ENCODE data around the gene TRAPPC5. TPM values are rescaled to one million over a fixed set of nuclear protein-coding genes. Genes with fewer than 3 reads are reported as not detected.
A peak's percentile ranks its signal among the peaks of the same experiment; 100 is the strongest.

Gene TRAPPC5
- total RNA-seq, 4 donors from 2014 or later, result 15.1 to 63.5 (median 34.4) TPM

GRCh38 chr19:7655581-7655980, 25.1 kb upstream of the TRAPPC5 start:
- no peak overlapping the region for H3K27ac ChIP-seq
- no peak for TF ChIP-seq POLR2AphosphoS5 (IDR thresholded peaks at IDR 0.05)
- TF ChIP-seq, protein P1, sequence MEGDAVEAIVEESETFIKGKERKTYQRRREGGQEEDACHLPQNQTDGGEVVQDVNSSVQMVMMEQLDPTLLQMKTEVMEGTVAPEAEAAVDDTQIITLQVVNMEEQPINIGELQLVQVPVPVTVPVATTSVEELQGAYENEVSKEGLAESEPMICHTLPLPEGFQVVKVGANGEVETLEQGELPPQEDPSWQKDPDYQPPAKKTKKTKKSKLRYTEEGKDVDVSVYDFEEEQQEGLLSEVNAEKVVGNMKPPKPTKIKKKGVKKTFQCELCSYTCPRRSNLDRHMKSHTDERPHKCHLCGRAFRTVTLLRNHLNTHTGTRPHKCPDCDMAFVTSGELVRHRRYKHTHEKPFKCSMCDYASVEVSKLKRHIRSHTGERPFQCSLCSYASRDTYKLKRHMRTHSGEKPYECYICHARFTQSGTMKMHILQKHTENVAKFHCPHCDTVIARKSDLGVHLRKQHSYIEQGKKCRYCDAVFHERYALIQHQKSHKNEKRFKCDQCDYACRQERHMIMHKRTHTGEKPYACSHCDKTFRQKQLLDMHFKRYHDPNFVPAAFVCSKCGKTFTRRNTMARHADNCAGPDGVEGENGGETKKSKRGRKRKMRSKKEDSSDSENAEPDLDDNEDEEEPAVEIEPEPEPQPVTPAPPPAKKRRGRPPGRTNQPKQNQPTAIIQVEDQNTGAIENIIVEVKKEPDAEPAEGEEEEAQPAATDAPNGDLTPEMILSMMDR (IDR thresholded peaks at IDR 0.05), result no peak
- TF ChIP-seq POLR2A (IDR thresholded peaks at IDR 0.05), result no peak
- no peak for TF ChIP-seq EP300 (IDR thresholded peaks at IDR 0.05; ENCODE audit: low read depth)
- in situ Hi-C loops (cut with MboI; ENCODE audit: low pct_ligation_motif_present in 1 of 4, low pct_unique_long_range_greater_than_20kb in 1 of 4, low sequenced_read_pairs in 3 of 4), result loop anchor here in 2 of 4 donors (10.0 to 25.0 kb wide), 3 partner anchors 139 to 293 kb away; no protein-coding TSS in a partner anchor

DNA sequence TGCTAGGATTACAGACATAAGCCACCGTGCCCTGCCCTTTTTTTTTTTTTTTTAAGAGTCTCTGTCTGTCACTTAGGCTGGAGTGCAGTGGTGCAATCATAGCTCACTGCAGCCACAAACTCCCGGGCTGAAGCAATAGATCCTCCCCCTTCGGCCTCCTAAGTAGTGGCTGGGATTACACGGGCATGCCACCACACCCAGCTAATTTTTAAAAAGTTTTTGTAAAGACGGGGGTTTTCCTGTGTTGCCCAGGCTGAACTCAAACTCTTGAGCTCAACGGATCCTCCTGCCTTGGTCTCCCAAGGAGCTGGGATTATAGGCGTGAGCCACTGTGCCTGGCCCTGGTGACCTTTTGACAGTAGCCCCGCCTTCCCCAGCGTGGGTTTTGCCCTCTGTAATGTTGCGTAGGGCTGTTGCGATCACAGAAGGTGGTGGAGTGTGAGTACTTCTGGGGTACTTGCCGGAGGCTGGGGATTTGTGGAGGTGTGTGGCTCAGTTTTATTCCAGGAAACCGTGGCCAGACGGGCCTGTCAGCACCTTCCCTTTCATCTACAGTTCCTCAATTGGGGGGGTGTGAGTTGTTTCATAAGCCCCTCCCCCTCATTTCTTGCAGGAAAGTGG, 23.4 kb upstream of the TRAPPC5 start:
- Histone ChIP-seq H3K9me3 (no peaks in the 10 kb centered on the region), H3K4me3 (no peak overlapping the region), H3K4me1 (peaks cover 3 to 7% (median 3%) of the 10 kb centered on the region in 4 donors), H3K36me3 (no peaks in the 10 kb centered on the region), H3K27me3 (no peaks in the 10 kb centered on the region), H3K27ac (no peak overlapping the region)
- 23 to 44% methylated on average over 3 to 14 of the region's 14 CpGs for WGBS, 2 donors (ENCODE audit: low coverage in 1 of 2)
- in situ Hi-C loops (cut with MboI; ENCODE audit: low pct_ligation_motif_present in 1 of 4, low pct_unique_long_range_greater_than_20kb in 1 of 4, low sequenced_read_pairs in 3 of 4), result loop anchor here in 2 of 4 donors (10.0 to 25.0 kb wide), 3 partner anchors 138 to 295 kb away; no protein-coding TSS in a partner anchor
- TF ChIP-seq POLR2AphosphoS5 (IDR thresholded peaks at IDR 0.05) (no peak), POLR2A (IDR thresholded peaks at IDR 0.05) (no peak), EP300 (IDR thresholded peaks at IDR 0.05; ENCODE audit: low read depth) (no peak)
- TF ChIP-seq, protein P1 (IDR thresholded peaks at IDR 0.05), result no peak
- intact Hi-C loops (cut with DNase I; ENCODE audit: low total_unique reads), result no loop called here
- DNase-seq, result no peak

More at GRCh38 chr19:7655581-7655980, 25.1 kb upstream of the TRAPPC5 start:
- H3K36me3 ChIP-seq, result no peaks in the 10 kb centered on the region
- no peak for DNase-seq
- peaks cover 3% of the 10 kb centered on the region for H3K27me3 ChIP-seq
- H3K4me1 ChIP-seq, result peaks cover 4 to 9% (median 4%) of the 10 kb centered on the region in 4 donors
- H3K9me3 ChIP-seq, result no peaks in the 10 kb centered on the region
- 45 to 74% methylated on average over 5 to 8 of the region's 8 CpGs for WGBS, 2 donors (ENCODE audit: low coverage in 1 of 2)
- H3K4me3 ChIP-seq, result no peak overlapping the region
- intact Hi-C loops (cut with DNase I; ENCODE audit: low total_unique reads), result no loop called here

DNA sequence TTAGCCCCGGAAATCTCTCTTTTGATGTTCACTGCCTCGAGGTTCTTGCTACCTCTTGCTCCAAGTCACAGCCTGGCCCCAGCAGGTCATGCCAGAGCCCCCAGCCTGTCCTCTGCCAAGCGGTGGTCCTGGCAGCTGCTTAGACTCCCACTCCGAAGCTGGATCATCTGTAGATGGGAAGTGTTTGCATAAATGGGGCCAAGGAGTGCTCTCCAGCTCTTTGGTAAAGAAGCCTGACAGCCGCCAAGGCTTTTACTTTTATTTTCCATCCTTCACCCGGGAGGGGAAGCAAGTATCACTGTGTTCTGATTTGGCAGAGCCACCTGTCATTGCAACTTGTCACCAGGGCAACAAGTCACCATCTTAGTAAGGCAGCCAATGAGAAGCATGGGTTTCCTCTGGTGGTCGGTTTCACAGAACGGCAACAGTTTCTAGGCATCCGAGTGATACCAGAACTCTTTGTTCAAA, 22.4 kb upstream of the TRAPPC5 start:
- no peak for TF ChIP-seq POLR2A (IDR thresholded peaks at IDR 0.05)
- TF ChIP-seq, protein P1 (IDR thresholded peaks at IDR 0.05), result no peak
- no peak for TF ChIP-seq POLR2AphosphoS5 (IDR thresholded peaks at IDR 0.05)
- no peak for TF ChIP-seq EP300 (IDR thresholded peaks at IDR 0.05; ENCODE audit: low read depth)
- intact Hi-C loops (cut with DNase I; ENCODE audit: low total_unique reads) (no loop called here), in situ Hi-C loops (cut with MboI; ENCODE audit: low pct_ligation_motif_present in 1 of 4, low pct_unique_long_range_greater_than_20kb in 1 of 4, low sequenced_read_pairs in 3 of 4) (loop anchor here in 2 of 4 donors (10.0 to 25.0 kb wide), 3 partner anchors 137 to 296 kb away; no protein-coding TSS in a partner anchor)
- Histone ChIP-seq H3K4me3 (no peak overlapping the region), H3K27ac (no peak overlapping the region), H3K4me1 (peaks cover 0 to 3% (median 0%) of the 10 kb centered on the region in 4 donors), H3K9me3 (no peaks in the 10 kb centered on the region), H3K27me3 (no peaks in the 10 kb centered on the region), H3K36me3 (no peaks in the 10 kb centered on the region)
- DNase-seq, result peak; percentile 37
- 36% methylated on average over 9 of the region's 9 CpGs; no CpG with 5 or more reads in 1 of the 2 donors for WGBS, 2 donors (ENCODE audit: low coverage in 1 of 2)

GRCh38 chr19:7661744-7662538, 18.7 kb upstream of the TRAPPC5 start:
- Histone ChIP-seq H3K4me1 (peaks cover 0 to 3% (median 0%) of the 10 kb centered on the region in 4 donors), H3K36me3 (no peaks in the 10 kb centered on the region), H3K4me3 (no peak overlapping the region), H3K9me3 (no peaks in the 10 kb centered on the region), H3K27me3 (peaks cover 3% of the 10 kb centered on the region), H3K27ac (no peak overlapping the region)
- TF ChIP-seq, protein P1 (IDR thresholded peaks at IDR 0.05), result no peak
- TF ChIP-seq POLR2A (IDR thresholded peaks at IDR 0.05) (no peak), POLR2AphosphoS5 (IDR thresholded peaks at IDR 0.05) (no peak), EP300 (IDR thresholded peaks at IDR 0.05; ENCODE audit: low read depth) (no peak)
- DNase-seq, result no peak
- WGBS, 2 donors (ENCODE audit: low coverage in 1 of 2), result 71 to 75% methylated on average over 5 to 8 of the region's 8 CpGs
- intact Hi-C loops (cut with DNase I; ENCODE audit: low total_unique reads) (no loop called here), in situ Hi-C loops (cut with MboI; ENCODE audit: low pct_ligation_motif_present in 1 of 4, low pct_unique_long_range_greater_than_20kb in 1 of 4, low sequenced_read_pairs in 3 of 4) (loop anchor here in 2 of 4 donors (25.0 kb wide), 2 partner anchors 150 to 300 kb away; no protein-coding TSS in a partner anchor)

Data from transverse colon (tissue), 4 donors.